ENCODE results near the gene SOWAHA.
"Not testable (repeated sequence)": the region's sequence is repeated elsewhere in the genome, so short reads cannot be mapped to it uniquely, and the experiment has no call there.

SOWAHA gene

GRCh38 chr5:132806804-132807162 lies 6.3 kb upstream of the SOWAHA start:
- in situ Hi-C loops (cut with MboI; ENCODE audit: low sequenced_read_pairs), result not testable (repeated sequence)

DNA sequence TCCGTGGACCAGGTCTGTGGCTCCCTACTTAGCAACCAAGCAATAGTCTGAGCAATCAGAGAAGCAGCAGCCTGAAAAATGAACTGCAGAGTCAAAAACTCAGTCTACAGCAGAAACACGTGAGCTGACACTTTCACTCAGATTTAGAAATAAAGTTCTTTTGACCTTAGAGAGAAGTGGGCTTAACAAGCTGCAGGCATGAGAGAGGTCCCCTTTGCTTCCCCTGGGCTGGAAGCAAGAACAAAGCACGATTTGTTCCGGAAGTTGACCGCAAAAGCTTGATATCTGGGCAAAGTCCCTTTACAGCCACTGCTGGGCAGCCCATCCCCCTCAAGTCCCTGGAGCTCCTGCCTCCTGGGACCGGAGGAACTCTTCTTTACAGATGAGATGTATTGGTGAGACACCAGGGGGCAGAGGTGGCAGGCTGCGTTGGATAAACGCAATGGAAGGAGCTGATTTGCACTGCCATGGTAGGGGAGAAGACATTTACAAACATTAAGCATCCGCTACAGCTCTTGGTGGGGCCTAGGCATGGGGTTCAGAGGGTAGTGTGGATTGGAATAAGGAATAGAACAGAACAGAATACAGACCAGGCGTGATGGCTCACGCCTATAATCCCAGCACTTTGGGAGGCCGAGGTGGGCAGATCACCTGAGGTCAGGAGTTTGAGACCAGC lies 5.8 kb upstream of the SOWAHA start:
- in situ Hi-C loops (cut with MboI; ENCODE audit: low sequenced_read_pairs), result no loop called here

- in situ Hi-C loops (cut with MboI; ENCODE audit: low sequenced_read_pairs), result no loop called here
Observed at GRCh38 chr5:132808448-132808847, 4.7 kb upstream of the SOWAHA start.

DNA sequence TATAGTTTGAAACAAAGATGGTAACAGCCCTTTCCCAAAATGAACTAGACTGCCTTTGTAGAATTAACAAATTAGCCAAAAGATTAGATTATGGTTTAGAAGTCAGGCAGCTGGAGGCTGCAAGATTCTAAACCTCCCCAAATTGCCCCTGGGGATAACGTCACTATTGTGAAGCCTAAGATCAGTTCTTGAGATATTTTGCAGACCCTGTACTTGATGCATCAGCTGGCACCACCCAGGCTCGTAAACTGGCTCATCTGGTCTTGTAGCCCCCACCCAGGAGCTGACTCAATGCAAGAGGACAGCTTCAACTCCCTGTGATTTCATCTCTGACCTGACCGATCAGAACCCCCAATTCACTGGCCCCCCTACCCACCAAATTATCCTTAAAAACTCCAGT lies 4.2 kb upstream of the SOWAHA start:
- in situ Hi-C loops (cut with MboI; ENCODE audit: low sequenced_read_pairs), result no loop called here

DNA sequence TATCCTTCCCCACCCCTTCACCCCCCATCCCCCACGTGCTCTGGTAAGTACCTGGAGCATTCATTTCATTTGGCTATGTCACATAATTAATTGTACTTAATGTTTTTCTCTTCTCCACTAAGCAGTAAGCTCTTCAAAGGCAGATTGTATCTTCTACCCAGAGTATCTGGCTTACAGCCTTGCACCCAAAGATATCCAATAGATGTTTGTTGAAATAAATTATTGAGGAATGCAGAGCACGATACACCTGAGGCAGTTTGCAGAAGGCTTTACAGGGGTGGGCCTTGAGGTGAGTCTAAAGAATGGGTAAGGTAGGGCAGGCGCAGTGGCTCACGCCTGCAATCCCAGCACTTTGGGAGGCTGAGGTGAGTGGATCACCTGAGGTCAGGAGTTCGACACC lies 2.5 kb upstream of the SOWAHA start:
- in situ Hi-C loops (cut with MboI; ENCODE audit: low sequenced_read_pairs), result no loop called here

DNA sequence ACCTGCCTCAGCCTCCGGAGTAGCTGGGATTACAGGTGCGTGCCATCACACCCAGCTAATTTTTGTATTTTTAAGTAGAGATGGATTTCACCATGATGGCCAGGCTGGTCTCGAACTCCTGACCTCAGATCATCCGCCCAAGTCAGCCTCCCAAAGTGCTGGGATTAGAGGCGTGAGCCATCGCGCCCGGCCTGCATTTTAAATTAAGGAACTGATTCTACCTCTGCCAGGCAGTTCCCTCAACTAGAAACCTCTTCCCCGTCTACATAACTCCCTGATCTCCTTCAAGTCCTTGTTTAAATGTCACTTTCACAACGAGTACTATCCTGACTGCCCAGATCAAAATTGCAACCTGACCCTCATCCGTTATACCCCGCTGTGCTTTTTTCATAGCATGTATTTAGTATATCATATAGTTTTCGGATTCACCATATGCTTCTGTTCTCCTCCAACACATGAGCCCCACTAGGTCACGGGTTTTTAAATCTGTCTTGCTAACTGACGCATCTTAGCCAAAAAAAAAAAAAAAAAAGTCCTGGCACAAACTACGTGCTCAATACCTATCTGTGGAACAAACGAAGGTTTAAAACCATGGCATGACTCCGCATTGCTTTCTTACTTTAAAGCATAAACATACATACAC lies 858 bp upstream of the SOWAHA start:
- in situ Hi-C loops (cut with MboI; ENCODE audit: low sequenced_read_pairs), result no loop called here

DNA sequence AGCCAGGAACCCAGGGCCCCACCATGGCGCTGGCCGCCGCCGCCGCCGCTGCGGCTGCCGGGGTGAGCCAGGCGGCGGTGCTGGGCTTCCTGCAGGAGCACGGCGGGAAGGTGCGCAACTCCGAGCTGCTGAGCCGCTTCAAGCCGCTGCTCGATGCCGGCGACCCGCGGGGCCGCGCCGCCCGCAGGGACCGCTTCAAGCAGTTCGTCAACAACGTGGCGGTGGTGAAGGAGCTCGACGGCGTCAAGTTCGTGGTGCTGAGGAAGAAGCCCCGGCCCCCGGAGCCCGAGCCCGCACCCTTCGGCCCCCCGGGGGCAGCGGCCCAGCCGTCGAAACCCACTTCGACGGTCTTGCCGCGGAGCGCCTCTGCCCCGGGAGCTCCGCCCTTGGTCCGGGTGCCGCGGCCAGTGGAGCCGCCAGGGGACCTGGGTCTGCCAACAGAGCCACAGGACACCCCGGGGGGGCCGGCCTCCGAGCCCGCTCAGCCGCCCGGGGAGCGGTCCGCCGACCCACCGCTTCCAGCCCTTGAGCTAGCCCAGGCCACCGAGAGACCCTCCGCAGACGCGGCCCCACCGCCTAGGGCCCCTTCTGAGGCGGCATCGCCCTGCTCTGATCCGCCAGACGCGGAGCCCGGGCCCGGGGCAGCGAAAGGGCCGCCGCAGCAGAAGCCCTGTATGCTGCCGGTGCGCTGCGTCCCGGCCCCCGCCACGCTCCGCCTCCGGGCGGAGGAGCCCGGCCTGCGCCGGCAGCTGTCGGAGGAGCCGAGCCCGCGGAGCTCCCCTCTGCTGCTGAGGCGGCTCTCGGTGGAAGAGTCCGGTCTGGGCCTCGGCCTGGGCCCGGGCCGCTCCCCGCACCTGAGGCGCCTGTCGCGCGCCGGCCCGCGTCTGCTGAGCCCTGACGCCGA lies 749 bp downstream of the SOWAHA start:
- in situ Hi-C loops (cut with MboI; ENCODE audit: low sequenced_read_pairs), result no loop called here

DNA sequence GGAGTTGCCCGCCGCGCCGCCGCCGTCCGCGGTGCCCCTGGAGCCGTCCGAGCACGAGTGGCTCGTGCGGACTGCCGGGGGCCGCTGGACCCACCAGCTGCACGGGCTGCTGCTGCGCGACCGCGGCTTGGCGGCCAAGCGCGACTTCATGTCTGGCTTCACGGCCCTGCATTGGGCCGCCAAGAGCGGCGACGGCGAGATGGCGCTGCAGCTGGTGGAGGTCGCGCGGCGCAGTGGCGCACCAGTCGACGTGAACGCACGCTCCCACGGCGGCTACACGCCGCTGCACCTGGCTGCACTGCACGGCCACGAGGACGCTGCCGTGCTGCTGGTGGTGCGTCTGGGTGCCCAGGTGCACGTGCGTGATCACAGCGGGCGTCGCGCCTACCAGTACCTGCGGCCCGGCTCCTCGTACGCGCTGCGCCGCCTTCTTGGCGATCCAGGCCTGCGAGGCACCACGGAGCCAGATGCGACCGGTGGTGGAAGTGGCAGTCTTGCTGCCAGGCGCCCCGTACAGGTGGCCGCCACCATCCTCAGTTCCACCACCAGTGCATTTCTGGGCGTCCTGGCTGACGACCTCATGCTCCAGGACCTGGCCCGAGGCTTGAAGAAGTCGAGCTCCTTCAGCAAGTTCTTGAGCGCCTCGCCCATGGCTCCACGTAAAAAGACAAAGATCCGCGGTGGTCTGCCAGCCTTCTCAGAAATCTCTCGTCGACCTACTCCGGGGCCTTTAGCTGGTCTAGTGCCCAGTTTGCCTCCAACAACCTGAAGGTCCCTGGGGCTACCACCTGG lies 1.6 kb downstream of the SOWAHA start:
- in situ Hi-C loops (cut with MboI; ENCODE audit: low sequenced_read_pairs), result no loop called here

DNA sequence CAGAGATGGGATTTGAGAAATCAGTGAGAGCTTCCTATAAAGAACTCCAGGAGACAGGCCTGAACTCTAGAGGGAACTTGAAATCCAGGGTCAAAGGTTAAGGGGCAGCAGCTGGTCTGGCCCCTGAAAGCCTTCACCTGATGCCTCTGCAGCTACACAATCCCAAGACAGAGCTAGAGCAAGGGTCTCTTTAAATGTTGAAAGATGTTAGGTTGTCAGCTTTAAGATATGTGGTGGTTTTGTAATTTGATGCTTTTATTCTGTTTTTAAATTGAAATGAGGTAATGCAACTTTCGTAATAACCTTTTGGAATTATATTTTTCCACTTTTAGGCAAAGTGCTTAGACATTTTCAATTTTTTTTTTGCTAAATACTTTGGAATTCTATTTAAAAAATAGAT lies 2.4 kb downstream of the SOWAHA start:
- in situ Hi-C loops (cut with MboI; ENCODE audit: low sequenced_read_pairs), result no loop called here

DNA sequence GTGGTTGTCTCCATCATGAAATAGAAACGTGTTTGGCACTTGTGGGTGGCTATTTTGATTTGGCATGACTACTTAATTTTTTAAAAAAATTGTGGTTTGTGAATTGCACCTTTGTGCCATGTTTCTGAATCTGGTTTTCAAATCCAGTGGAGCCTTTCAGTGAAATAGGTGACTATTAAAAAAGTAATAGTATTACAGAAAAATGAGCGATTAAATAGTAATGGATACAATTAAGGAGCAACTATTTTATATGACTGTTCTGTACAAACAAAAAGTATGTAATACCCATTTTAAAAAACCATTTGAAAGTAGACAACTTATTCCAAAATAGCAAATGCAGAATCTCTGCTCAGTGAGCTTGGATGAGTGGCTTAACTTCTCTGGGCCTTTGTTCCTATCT lies 3.0 kb downstream of the SOWAHA start:
- in situ Hi-C loops (cut with MboI; ENCODE audit: low sequenced_read_pairs), result no loop called here

DNA sequence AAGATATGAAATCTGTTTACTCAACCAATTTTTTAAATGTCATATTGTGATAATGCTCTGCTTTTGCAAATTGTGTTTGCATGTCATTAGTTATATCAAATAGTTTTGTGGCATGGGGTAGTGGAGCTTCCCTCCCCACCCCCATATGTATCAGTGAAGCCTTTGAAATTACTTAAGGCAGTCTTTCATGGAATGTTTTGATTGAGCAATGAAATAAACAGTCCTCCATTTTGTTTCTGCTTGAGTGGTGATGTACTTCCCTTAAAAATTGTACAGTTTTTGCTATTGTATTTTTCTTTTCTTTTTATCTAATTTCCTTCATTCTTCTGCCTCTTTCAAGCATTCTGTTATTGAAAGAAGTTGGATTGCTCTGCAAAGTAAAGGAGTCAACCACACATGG lies 3.5 kb downstream of the SOWAHA start:
- in situ Hi-C loops (cut with MboI; ENCODE audit: low sequenced_read_pairs), result no loop called here

DNA sequence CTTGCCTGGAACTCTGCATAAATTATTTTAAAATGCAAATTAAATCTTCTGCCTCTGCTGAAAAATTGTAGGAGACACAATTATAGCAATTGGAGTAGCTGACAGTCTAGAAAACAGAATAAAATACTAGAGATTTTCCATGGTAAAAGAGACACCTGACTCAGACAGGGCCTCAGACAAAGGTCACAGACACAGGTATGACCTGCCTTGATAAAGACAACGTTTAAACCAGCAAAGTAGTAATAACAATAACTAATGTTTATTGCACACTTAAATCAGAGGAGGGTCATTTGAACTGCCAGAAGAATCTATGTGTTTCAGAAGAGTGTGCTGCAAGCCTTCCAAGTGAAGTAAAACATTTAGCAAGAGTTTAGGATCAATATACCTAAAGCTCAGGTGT lies 3.9 kb downstream of the SOWAHA start:
- in situ Hi-C loops (cut with MboI; ENCODE audit: low sequenced_read_pairs), result no loop called here

- in situ Hi-C loops (cut with MboI; ENCODE audit: low sequenced_read_pairs), result no loop called here
Observed at GRCh38 chr5:132819468-132819867, 6.4 kb downstream of the SOWAHA start.

GRCh38 chr5:132820162-132820754 lies 7.2 kb downstream of the SOWAHA start:
- in situ Hi-C loops (cut with MboI; ENCODE audit: low sequenced_read_pairs), result no loop called here

DNA sequence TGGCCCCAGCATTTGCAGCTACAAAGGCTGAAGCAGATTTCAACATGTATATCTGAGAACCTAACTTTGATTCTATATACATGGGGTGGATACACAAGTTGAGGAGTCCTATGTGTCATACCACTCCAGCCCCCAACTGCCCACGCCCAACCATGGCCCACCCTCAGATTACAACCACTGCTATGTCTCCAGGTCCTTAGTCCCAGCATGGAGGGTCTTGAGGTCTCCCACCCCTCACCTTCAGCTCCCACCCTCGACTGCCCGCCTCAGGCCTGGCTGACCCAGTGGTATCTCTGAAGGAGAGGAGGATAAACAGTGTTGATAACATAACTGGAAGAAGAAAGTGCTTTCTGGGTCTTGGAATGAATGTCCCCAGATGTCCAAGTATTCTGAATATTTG lies 8.2 kb downstream of the SOWAHA start:
- in situ Hi-C loops (cut with MboI; ENCODE audit: low sequenced_read_pairs), result no loop called here

DNA sequence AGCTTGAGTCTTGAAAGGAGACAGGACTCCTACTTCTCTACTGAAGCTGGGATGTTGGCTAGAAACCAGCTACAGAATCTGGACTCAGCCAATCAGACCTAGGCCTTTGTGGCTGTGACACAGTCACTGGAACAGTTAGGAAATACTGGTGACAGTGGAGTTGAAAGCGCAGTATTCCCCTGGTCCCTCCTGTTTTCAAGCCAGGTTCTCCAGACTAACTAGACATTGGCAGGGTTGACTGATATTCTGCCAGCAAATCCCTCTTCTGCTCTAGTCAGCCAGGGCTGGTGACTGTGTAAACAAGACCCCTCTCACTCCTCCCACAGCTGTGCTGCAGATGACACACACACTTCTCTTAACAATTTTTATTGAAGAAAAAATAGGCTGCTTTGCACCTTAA lies 8.7 kb downstream of the SOWAHA start:
- in situ Hi-C loops (cut with MboI; ENCODE audit: low sequenced_read_pairs), result no loop called here

GRCh38 chr5:132822650-132823480 lies 9.8 kb downstream of the SOWAHA start:
- in situ Hi-C loops (cut with MboI; ENCODE audit: low sequenced_read_pairs), result no loop called here

DNA sequence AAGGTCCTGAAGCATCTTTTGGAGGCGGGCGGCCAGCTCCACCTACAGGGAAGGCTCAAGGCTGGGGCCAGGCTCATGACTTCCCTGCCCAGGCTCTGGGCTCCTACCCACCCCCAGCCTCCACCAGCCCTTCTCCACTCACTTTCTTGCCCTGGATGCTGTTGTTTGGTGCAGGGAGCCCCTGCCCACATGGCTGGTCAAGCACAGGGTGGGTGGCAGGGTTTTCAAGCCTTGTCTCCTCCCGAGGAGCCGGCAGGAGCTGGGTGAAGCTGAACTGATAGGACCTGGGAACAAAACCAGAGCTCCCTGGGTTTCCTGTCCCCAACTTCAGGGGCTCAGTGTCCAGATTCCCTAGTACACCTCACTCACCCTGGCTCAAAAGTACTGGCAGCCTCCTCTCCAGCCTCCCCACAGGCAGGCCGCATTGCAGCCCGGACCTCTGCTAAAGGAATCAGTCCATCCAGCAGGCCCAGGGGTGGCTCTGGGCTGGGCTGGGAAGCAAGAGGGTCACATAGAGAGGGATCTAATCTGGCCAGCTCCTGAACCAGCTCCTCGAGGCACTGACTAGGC lies 10.5 kb downstream of the SOWAHA start:
- in situ Hi-C loops (cut with MboI; ENCODE audit: low sequenced_read_pairs), result no loop called here

DNA sequence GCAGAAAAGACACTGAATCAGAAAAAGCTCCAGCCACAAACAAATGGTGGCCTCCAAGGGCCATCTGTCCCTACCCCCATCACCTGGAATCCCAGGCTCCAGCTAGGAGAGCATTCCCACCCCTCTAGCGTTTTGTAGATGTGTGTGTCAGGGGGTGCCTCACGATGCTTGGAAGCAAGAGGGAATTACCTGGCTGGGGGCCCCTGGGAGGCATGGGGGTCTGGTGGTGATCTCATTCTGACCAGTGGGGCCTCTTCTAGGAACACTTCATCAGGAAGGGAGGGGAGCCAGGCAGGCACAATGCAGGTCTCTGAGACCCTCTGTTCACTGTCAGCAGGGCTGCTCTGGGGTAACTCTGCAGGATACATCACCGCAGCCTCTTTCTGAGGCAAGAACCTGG lies 11.3 kb downstream of the SOWAHA start:
- in situ Hi-C loops (cut with MboI; ENCODE audit: low sequenced_read_pairs), result no loop called here
